ENCODE measurements around the gene SHISA9. TPM values are rescaled to one million over a fixed set of nuclear protein-coding genes. Genes with fewer than 3 reads are reported as not detected.

Gene SHISA9
- total and polyA plus RNA-seq, 2 of the 4 experiments (the other 2 are of a cell fraction) = under 0.01 TPM; not detected in 1

- no peaks in the 10 kb centered on the region for H3K79me1 ChIP-seq (ENCODE audit: low read depth in 1 of 2, low read length in 2 of 2)
- H3K9ac ChIP-seq (ENCODE audit: low read depth, low read length) = no peak overlapping the region
- no peak overlapping the region for H4K5ac ChIP-seq (ENCODE audit: low read depth, low read length)
- H2AK5ac ChIP-seq (ENCODE audit: low read depth, low read length) = no peak overlapping the region
- H3K4ac ChIP-seq (ENCODE audit: low read depth, low read length) = no peak overlapping the region
- DNase-seq = no peak
- H2AK9ac ChIP-seq (replicated peaks; ENCODE audit: low read depth, low read length, poor library complexity) = no peak overlapping the region
- no peaks in the 10 kb centered on the region for H3K9me1 ChIP-seq (ENCODE audit: insufficient read depth, low read length)
- dilution Hi-C loops (cut with HindIII; ENCODE audit: low sequenced_read_pairs, unreplicated experiment) (no loop called here), intact Hi-C loops (cut with micrococcal nuclease) (no loop called here), in situ Hi-C loops (cut with MboI; ENCODE audit: low sequenced_read_pairs) (no loop called here)
- H3K36me3 ChIP-seq (ENCODE audit: control insufficient read depth, insufficient read depth, low read length) = no peaks in the 10 kb centered on the region
- no peaks in the 10 kb centered on the region for H3K4me1 ChIP-seq (ENCODE audit: control insufficient read depth, insufficient read depth, low read length)
- no peak overlapping the region for H2BK5ac ChIP-seq (ENCODE audit: low read depth, low read length, poor library complexity, severe bottlenecking)
- H3K4me3 ChIP-seq (ENCODE audit: insufficient read depth, low read depth, low read length) = no peak overlapping the region
- H2BK120ac ChIP-seq (ENCODE audit: low read depth, low read length) = no peak overlapping the region
- no peak for ATAC-seq (ENCODE audit: low read depth)
- H3K4me2 ChIP-seq (ENCODE audit: low read depth, low read length) = no peak overlapping the region
- no peak overlapping the region for H2BK20ac ChIP-seq (ENCODE audit: low read depth, low read length)
- no peak overlapping the region for H3K23ac ChIP-seq (ENCODE audit: low read depth, low read length)
- no CpG with 5 or more reads among the region's 1 CpG for WGBS, 2 experiments (ENCODE audit: extremely low coverage in 2 of 2, insufficient read length in 1 of 2)
- H3K56ac ChIP-seq (ENCODE audit: extremely low read depth, insufficient read depth, low read length) = no peak overlapping the region
- H4K20me1 ChIP-seq (ENCODE audit: insufficient read depth, low read length) = no peaks in the 10 kb centered on the region
- H3K14ac ChIP-seq (replicated peaks; ENCODE audit: low read depth, low read length) = no peak overlapping the region
- H4K8ac ChIP-seq (ENCODE audit: low read depth in 2 of 2, low read length in 2 of 2) = no peak overlapping the region
- no TSS peak for BruUV-seq (replicated peaks)
- ChIA-PET POLR2A (ENCODE audit: unreplicated experiment) (no interaction called here), CTCF (no interaction called here)
- H3K27ac ChIP-seq (ENCODE audit: insufficient read depth, low read length) = no peak overlapping the region
- H3K27me3 ChIP-seq (ENCODE audit: control insufficient read depth, insufficient read depth, low read length) = no peaks in the 10 kb centered on the region
- peaks cover 12% of the 10 kb centered on the region for H3K9me3 ChIP-seq (ENCODE audit: control insufficient read depth, insufficient read depth, low read length)
- H2BK15ac ChIP-seq (ENCODE audit: low read depth, low read length) = no peak overlapping the region
- H2AFZ ChIP-seq (replicated peaks; ENCODE audit: low read length, poor library complexity) = no peak overlapping the region
- no peak overlapping the region for H3K18ac ChIP-seq (ENCODE audit: low read depth, low read length)
- no peak overlapping the region for H4K91ac ChIP-seq (ENCODE audit: insufficient read depth, low read depth, low read length)
- TF ChIP-seq SMC3 (IDR thresholded peaks at IDR 0.05; ENCODE audit: low read depth, low read length) (no peak), MAFK (IDR thresholded peaks at IDR 0.05; ENCODE audit: low read depth, low read length) (no peak), CHD1 (IDR thresholded peaks at IDR 0.05; ENCODE audit: low read depth, low read length) (no peak), POLR2A (IDR thresholded peaks at IDR 0.05; ENCODE audit: low read depth, low read length) (no peak), CEBPB (IDR thresholded peaks at IDR 0.05; ENCODE audit: low read depth, low read length) (no peak), MXI1 (IDR thresholded peaks at IDR 0.05; ENCODE audit: borderline replicate concordance, low read depth, low read length) (no peak), BHLHE40 (IDR thresholded peaks at IDR 0.05; ENCODE audit: low read depth, low read length) (no peak), USF2 (IDR thresholded peaks at IDR 0.05; ENCODE audit: low read depth, low read length) (no peak), FOS (IDR thresholded peaks at IDR 0.05; ENCODE audit: low read depth, low read length) (no peak), RCOR1 (IDR thresholded peaks at IDR 0.05; ENCODE audit: insufficient replicate concordance, low read length) (no peak), MAZ (IDR thresholded peaks at IDR 0.05; ENCODE audit: borderline replicate concordance, low read depth, low read length) (no peak), NFE2L2 (IDR thresholded peaks at IDR 0.05; ENCODE audit: low read depth, low read length) (no peak), RAD21 (IDR thresholded peaks at IDR 0.05; ENCODE audit: low read length) (no peak), RFX5 (IDR thresholded peaks at IDR 0.05; ENCODE audit: low read depth, low read length) (no peak), ELK1 (IDR thresholded peaks at IDR 0.05; ENCODE audit: borderline replicate concordance, low read depth, low read length) (no peak), CTCF (conservative IDR thresholded peaks at IDR 0.05; ENCODE audit: low read depth, low read length) (no peak)
These were observed 145.9 kb downstream of the SHISA9 start for GRCh38 chr16:13047276-13047675.
